WERI-Rb-1 (cell line): ENCODE measurements around the gene TRPC6.

Experiments used
- DNase-seq: peaks from one replicate; pipeline ENCODE4 v3.0.0-alpha.2; 2020
- H3K27ac ChIP-seq: fragments of 250-450 bp; sonication (Bioruptor Pico); 2 replicates; pipeline ENCODE4 v1.5.1; 2020; ENCODE audit warnings: mild to moderate bottlenecking, moderate library complexity
- H3K27me3 ChIP-seq: fragments of 250-450 bp; sonication (Bioruptor Pico); 2 replicates; pipeline ENCODE4 v1.5.1; 2021; ENCODE audit warnings: mild to moderate bottlenecking, low read depth, moderate library complexity; ENCODE audit not compliant: insufficient read depth, severe bottlenecking
- H3K36me3 ChIP-seq: fragments of 250-450 bp; sonication (Bioruptor Pico); 2 replicates; pipeline ENCODE4 v1.5.1; 2020; ENCODE audit warnings: mild to moderate bottlenecking, moderate library complexity
- H3K4me3 ChIP-seq: 2 replicates; pipeline ENCODE4 v1.5.1; 2011; ENCODE audit warnings: low read depth, mild to moderate bottlenecking, control low read depth, low read length
- H3K9me3 ChIP-seq: fragments of 250-450 bp; sonication (Bioruptor Pico); 2 replicates; pipeline ENCODE4 v1.5.1; 2021; ENCODE audit warnings: mild to moderate bottlenecking, moderate library complexity; ENCODE audit not compliant: severe bottlenecking
- CTCF ChIP-seq: IDR thresholded peaks from 2 replicates; pipeline ENCODE4 v1.5.1; 2011; ENCODE audit warnings: low read depth, mild to moderate bottlenecking, control low read depth, inconsistent platforms, low read length

The TRPC6 gene

GRCh38 chr11:101521821-101522220 lies 62.0 kb downstream of the TRPC6 start:
- Histone ChIP-seq H3K36me3 (no peaks in the 10 kb centered on the region), H3K9me3 (no peaks in the 10 kb centered on the region), H3K27ac (no peak overlapping the region), H3K4me3 (no peak overlapping the region), H3K27me3 (peaks cover 2% of the 10 kb centered on the region)
- no peak for TF ChIP-seq CTCF
- DNase-seq = no peak

- Histone ChIP-seq H3K36me3 (no peaks in the 10 kb centered on the region), H3K4me3 (no peak overlapping the region), H3K27ac (no peak overlapping the region), H3K9me3 (no peaks in the 10 kb centered on the region), H3K27me3 (peaks cover 6% of the 10 kb centered on the region)
- DNase-seq = no peak
- no peak for TF ChIP-seq CTCF
These were observed 67.3 kb downstream of the TRPC6 start for GRCh38 chr11:101516546-101516945.

GRCh38 chr11:101511065-101511464 lies 72.7 kb downstream of the TRPC6 start:
- no peak for TF ChIP-seq CTCF
- H3K9me3 ChIP-seq = no peaks in the 10 kb centered on the region

GRCh38 chr11:101510591-101510990 lies 73.2 kb downstream of the TRPC6 start:
- Histone ChIP-seq H3K36me3 (no peaks in the 10 kb centered on the region), H3K9me3 (no peaks in the 10 kb centered on the region), H3K27me3 (no peaks in the 10 kb centered on the region), H3K27ac (no peak overlapping the region), H3K4me3 (no peak overlapping the region)
- DNase-seq = no peak
- TF ChIP-seq CTCF = no peak

More at GRCh38 chr11:101511065-101511464, 72.7 kb downstream of the TRPC6 start:
- H3K4me3 ChIP-seq = no peak overlapping the region
- H3K36me3 ChIP-seq = no peaks in the 10 kb centered on the region
- no peak for DNase-seq
- H3K27ac ChIP-seq = no peak overlapping the region
- no peaks in the 10 kb centered on the region for H3K27me3 ChIP-seq

- Histone ChIP-seq H3K36me3 (no peaks in the 10 kb centered on the region), H3K4me3 (no peak overlapping the region), H3K27ac (no peak overlapping the region), H3K27me3 (no peaks in the 10 kb centered on the region), H3K9me3 (no peaks in the 10 kb centered on the region)
- DNase-seq = no peak
- TF ChIP-seq CTCF = no peak
These were observed 73.9 kb downstream of the TRPC6 start for GRCh38 chr11:101509922-101510321.

- DNase-seq = no peak
- no peaks in the 10 kb centered on the region for H3K9me3 ChIP-seq
- no peaks in the 10 kb centered on the region for H3K36me3 ChIP-seq
- no peak overlapping the region for H3K27ac ChIP-seq
- no peak overlapping the region for H3K4me3 ChIP-seq
- H3K27me3 ChIP-seq = no peaks in the 10 kb centered on the region
- no peak for TF ChIP-seq CTCF
These were observed 75.4 kb downstream of the TRPC6 start for GRCh38 chr11:101508370-101508769.
